Measurements from ENCODE around the gene XRCC5. TPM values are rescaled to one million over a fixed set of nuclear protein-coding genes. Genes with fewer than 3 reads are reported as not detected.
A peak's percentile ranks its signal among the peaks of the same experiment; 100 is the strongest.

Gene XRCC5
- total RNA-seq, 2 experiments from 2014 or later, result 510 to 515 TPM

GRCh38 chr2:216181953-216182461 is 72.9 kb downstream of the XRCC5 start:
- Mint-ChIP-seq H3K4me3 (no peak overlapping the region), H3K27ac (peak overlapping the region; percentile 1)

DNA sequence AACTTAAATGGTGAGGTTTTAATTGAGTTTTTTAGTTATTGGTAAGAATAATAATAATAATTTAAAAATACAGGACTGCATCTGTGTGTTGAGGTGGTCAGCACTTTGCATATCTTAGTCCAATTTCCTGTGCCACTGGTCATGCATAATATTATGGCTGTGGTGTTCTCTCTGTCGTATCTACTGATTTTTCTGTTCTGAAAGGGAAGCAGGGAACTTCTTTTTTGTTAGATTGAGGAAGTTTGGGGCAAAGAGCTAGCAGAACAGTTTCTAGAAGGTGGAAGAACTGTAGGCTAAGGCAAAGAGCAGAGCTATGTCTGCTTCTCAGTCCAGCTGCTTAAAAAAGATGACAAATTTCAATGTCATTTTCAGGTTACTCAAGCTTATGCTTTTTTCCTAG is 74.3 kb downstream of the XRCC5 start:
- Mint-ChIP-seq H3K27me3 (no peaks in the 10 kb centered on the region), H3K27ac (peak overlapping the region; percentile 39), H3K9me3 (no peaks in the 10 kb centered on the region), H3K4me1 (ENCODE audit: low read depth) (peaks cover 68% of the 10 kb centered on the region), H3K36me3 (peaks cover 40% of the 10 kb centered on the region), H3K4me3 (no peak overlapping the region)
- intact Hi-C loops (cut with micrococcal nuclease), result no loop called here
- POLR2A ChIA-PET, result interaction anchor here (0.7 kb wide), 1 partner anchor 102 kb away, joined by 4 read pairs; the partner anchor contains the start of genes PECR and TMEM169
- DNase-seq, result no peak
- CTCF ChIA-PET, result interaction anchor here (0.5 to 2.0 kb wide), 4 partner anchors 10 to 43 kb away, joined by 3 to 7 read pairs (median 4); no protein-coding TSS in a partner anchor

More at GRCh38 chr2:216181953-216182461, 72.9 kb downstream of the XRCC5 start:
- POLR2A ChIA-PET, result no interaction called here
- CTCF ChIA-PET, result interaction anchor here (2.0 kb wide), 1 partner anchor 9 kb away, joined by 7 read pairs; no protein-coding TSS in a partner anchor
- peaks cover 68% of the 10 kb centered on the region for H3K4me1 Mint-ChIP-seq (ENCODE audit: low read depth)
- no peaks in the 10 kb centered on the region for H3K27me3 Mint-ChIP-seq
- H3K9me3 Mint-ChIP-seq, result no peaks in the 10 kb centered on the region
- intact Hi-C loops (cut with micrococcal nuclease), result no loop called here
- DNase-seq, result no peak
- peaks cover 51% of the 10 kb centered on the region for H3K36me3 Mint-ChIP-seq

DNA sequence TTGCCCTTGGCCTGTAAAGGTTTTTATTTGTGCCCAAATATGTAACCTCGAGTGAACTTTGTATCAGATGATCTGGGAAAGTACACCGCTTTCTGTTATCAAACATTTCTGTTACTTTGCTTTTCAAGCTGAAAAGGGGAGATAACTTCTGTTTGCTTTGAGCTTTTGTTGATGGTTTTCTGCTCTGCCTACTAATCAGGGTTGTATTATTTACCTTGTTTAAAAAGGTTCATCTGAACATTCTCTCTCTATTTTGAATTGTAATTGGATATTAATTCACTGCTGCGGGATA is 79.4 kb downstream of the XRCC5 start:
- H3K4me1 Mint-ChIP-seq (ENCODE audit: low read depth), result peaks cover 64% of the 10 kb centered on the region
- intact Hi-C loops (cut with micrococcal nuclease), result no loop called here
- H3K9me3 Mint-ChIP-seq, result no peaks in the 10 kb centered on the region
- H3K36me3 Mint-ChIP-seq, result peaks cover 42% of the 10 kb centered on the region
- ChIA-PET POLR2A (interaction anchor here (0.8 kb wide), 1 partner anchor 68 kb away, joined by 3 read pairs; no protein-coding TSS in a partner anchor), CTCF (interaction anchor here (1.2 kb wide), 1 partner anchor 216 kb away, joined by 3 read pairs; no protein-coding TSS in a partner anchor)
- H3K4me3 Mint-ChIP-seq, result no peak overlapping the region
- H3K27ac Mint-ChIP-seq, result peak overlapping the region; percentile 34
- H3K27me3 Mint-ChIP-seq, result no peaks in the 10 kb centered on the region
- DNase-seq, result no peak

- DNase-seq, result no peak
- H3K36me3 Mint-ChIP-seq, result peaks cover 42% of the 10 kb centered on the region
- H3K9me3 Mint-ChIP-seq, result no peaks in the 10 kb centered on the region
- ChIA-PET CTCF (interaction anchor here (1.2 kb wide), 1 partner anchor 215 kb away, joined by 3 read pairs; no protein-coding TSS in a partner anchor), POLR2A (interaction anchor here (0.8 kb wide), 1 partner anchor 69 kb away, joined by 3 read pairs; no protein-coding TSS in a partner anchor)
- no peaks in the 10 kb centered on the region for H3K27me3 Mint-ChIP-seq
- peak overlapping the region; percentile 59 for H3K27ac Mint-ChIP-seq
- intact Hi-C loops (cut with micrococcal nuclease), result no loop called here
- H3K4me1 Mint-ChIP-seq (ENCODE audit: low read depth), result peaks cover 66% of the 10 kb centered on the region
- H3K4me3 Mint-ChIP-seq, result no peak overlapping the region
Measured at GRCh38 chr2:216188956-216189355, 79.8 kb downstream of the XRCC5 start.

DNA sequence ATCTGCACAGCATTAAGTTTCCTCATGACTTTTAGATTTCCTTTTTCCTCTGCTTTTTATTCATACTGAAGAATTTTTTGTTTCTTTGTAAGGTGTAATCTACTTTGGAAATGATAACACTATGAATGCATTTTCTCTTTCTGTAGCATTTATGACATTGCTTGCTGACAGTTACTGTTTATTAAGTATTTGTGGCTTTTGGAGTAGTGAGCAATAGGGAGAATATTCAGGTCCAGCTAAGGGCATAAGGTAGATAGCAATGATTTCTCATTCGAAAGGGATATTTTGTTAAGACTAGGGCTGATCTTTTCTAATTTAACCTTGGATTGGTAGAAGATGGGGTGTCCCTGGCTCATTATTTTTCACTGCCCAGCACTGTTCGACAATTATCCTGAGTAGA is 80.3 kb downstream of the XRCC5 start:
- Mint-ChIP-seq H3K4me3 (no peak overlapping the region), H3K27ac (peak overlapping the region; percentile 59), H3K9me3 (no peaks in the 10 kb centered on the region), H3K4me1 (ENCODE audit: low read depth) (peaks cover 70% of the 10 kb centered on the region), H3K27me3 (no peaks in the 10 kb centered on the region), H3K36me3 (peaks cover 46% of the 10 kb centered on the region)
- ChIA-PET CTCF (no interaction called here), POLR2A (no interaction called here)
- no peak for DNase-seq
- intact Hi-C loops (cut with micrococcal nuclease), result no loop called here

- ChIA-PET CTCF (no interaction called here), POLR2A (no interaction called here)
- H3K9me3 Mint-ChIP-seq, result no peaks in the 10 kb centered on the region
- H3K4me3 Mint-ChIP-seq, result no peak overlapping the region
- H3K36me3 Mint-ChIP-seq, result peaks cover 65% of the 10 kb centered on the region
- intact Hi-C loops (cut with micrococcal nuclease), result no loop called here
- H3K4me1 Mint-ChIP-seq (ENCODE audit: low read depth), result peaks cover 71% of the 10 kb centered on the region
- H3K27me3 Mint-ChIP-seq, result no peaks in the 10 kb centered on the region
- no peak for DNase-seq
- no peak overlapping the region for H3K27ac Mint-ChIP-seq
Measured at GRCh38 chr2:216192181-216192580, 83.0 kb downstream of the XRCC5 start.

- intact Hi-C loops (cut with micrococcal nuclease), result no loop called here
- no peak for DNase-seq
- peak overlapping the region; percentile 1 for H3K27ac Mint-ChIP-seq
- no peak overlapping the region for H3K4me3 Mint-ChIP-seq
- H3K4me1 Mint-ChIP-seq (ENCODE audit: low read depth), result peaks cover 70% of the 10 kb centered on the region
- H3K9me3 Mint-ChIP-seq, result no peaks in the 10 kb centered on the region
- POLR2A ChIA-PET, result no interaction called here
- H3K36me3 Mint-ChIP-seq, result peaks cover 71% of the 10 kb centered on the region
- CTCF ChIA-PET, result no interaction called here
- H3K27me3 Mint-ChIP-seq, result no peaks in the 10 kb centered on the region
Measured at GRCh38 chr2:216192931-216193330, 83.8 kb downstream of the XRCC5 start.

DNA sequence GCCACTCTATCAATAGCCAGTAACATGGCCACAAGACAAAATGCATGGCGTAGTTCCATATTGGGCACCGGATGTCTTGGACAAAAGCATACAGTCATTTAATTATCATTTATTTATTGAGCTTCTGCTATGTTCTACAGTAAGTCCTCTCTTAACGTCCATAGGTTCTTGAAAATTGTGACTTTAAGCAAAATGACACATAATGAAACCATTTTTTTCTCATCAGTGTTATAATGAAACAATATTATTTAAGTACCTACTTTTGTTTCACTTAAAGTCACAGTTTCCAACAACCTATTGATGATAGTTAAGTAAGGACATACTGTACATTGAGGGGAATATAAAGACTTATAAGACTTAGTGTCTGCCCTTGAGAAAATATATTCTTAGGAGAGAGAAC is 84.9 kb downstream of the XRCC5 start:
- Mint-ChIP-seq H3K9me3 (no peaks in the 10 kb centered on the region), H3K4me3 (no peak overlapping the region), H3K4me1 (ENCODE audit: low read depth) (peaks cover 67% of the 10 kb centered on the region), H3K27me3 (no peaks in the 10 kb centered on the region), H3K36me3 (peaks cover 80% of the 10 kb centered on the region), H3K27ac (peak overlapping the region; percentile 91)
- intact Hi-C loops (cut with micrococcal nuclease), result loop anchor here (2.0 kb wide), 2 partner anchors 29 to 45 kb away; no protein-coding TSS in a partner anchor
- ChIA-PET CTCF (interaction anchor here (0.7 kb wide), 1 partner anchor 10 kb away, joined by 3 read pairs; no protein-coding TSS in a partner anchor), POLR2A (no interaction called here)
- DNase-seq, result no peak

- Mint-ChIP-seq H3K27ac (peak overlapping the region; percentile 91), H3K9me3 (no peaks in the 10 kb centered on the region), H3K4me1 (ENCODE audit: low read depth) (peaks cover 65% of the 10 kb centered on the region), H3K36me3 (peaks cover 79% of the 10 kb centered on the region), H3K4me3 (no peak overlapping the region), H3K27me3 (no peaks in the 10 kb centered on the region)
- ChIA-PET POLR2A (interaction anchor here (1.0 to 1.8 kb wide), 4 partner anchors 12 to 221 kb away, joined by 3 to 8 read pairs (median 5); no protein-coding TSS in a partner anchor), CTCF (interaction anchor here (1.1 to 1.9 kb wide), 2 partner anchors 11 to 80 kb away, joined by 3 to 8 read pairs; no protein-coding TSS in a partner anchor)
- DNase-seq, result no peak
- intact Hi-C loops (cut with micrococcal nuclease), result loop anchor here (2.0 kb wide), 2 partner anchors 28 to 46 kb away; no protein-coding TSS in a partner anchor
Measured at GRCh38 chr2:216194561-216194960, 85.4 kb downstream of the XRCC5 start.

DNA sequence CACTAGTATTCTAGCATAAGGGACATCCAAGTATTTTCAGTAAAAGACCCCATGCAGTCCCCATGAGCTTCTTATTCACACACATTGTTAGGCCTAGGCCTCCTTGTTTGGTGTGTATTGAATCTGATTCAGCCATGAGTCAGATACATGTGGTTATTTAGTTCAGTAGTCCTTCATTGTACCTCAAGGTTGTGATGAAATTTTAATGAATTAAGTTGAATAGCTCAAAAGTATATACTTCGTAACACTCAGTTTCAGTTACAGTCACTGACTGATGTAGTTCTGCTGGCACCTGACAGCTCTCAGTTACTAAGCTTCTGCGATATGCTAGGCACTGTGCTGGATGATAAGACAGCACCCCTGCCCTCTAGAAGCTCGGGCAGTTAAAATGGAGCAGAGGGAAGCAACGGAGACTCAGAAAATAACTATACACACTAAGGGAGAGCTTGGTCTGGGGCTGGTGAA is 86.4 kb downstream of the XRCC5 start:
- peak; percentile 55 for DNase-seq
- Mint-ChIP-seq H3K27ac (peak overlapping the region; percentile 91), H3K27me3 (no peaks in the 10 kb centered on the region), H3K4me1 (ENCODE audit: low read depth) (peaks cover 66% of the 10 kb centered on the region), H3K9me3 (no peaks in the 10 kb centered on the region), H3K36me3 (peaks cover 79% of the 10 kb centered on the region), H3K4me3 (peak overlapping the region; percentile 31)
- intact Hi-C loops (cut with micrococcal nuclease), result loop anchor here (1.0 to 2.0 kb wide), 5 partner anchors 11 to 217 kb away; partner anchors contain the start of gene SMARCAL1
- CTCF ChIA-PET, result interaction anchor here (0.9 to 1.9 kb wide), 7 partner anchors 8 to 209 kb away, joined by 3 to 8 read pairs (median 3); no protein-coding TSS in a partner anchor
- POLR2A ChIA-PET, result interaction anchor here (0.6 to 1.8 kb wide), 8 partner anchors 11 to 303 kb away, joined by 3 to 8 read pairs (median 3); partner anchors contain the start of gene RPL37A

DNA sequence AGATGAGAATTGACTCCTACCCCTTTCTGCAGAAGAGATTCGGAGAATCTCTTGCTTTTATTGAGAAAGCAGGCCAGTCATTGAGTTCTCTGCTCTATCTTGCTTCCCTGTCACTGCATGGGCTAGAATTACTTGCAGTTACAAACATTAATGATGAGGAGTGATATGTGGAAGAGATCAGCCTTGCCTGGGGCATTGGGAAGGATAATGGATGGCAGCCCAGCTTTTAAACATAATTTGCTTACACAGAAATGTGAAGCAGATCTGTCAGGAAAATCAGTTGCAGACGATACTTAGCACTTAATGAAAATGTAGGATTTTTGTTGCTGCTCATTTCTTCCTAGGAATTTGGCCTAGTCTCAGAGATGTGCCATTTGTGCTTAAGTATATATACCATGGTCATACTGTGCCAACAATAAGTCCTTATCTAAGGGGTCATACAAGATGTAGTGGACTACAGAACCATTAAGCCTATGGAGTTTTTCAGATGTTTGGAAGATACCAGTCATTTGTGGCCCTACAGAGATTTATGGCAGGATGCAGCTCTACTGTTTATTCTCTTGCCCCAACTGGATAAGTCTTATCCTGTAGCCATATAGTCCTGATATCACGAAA is 92.7 kb downstream of the XRCC5 start:
- H3K27me3 Mint-ChIP-seq, result no peaks in the 10 kb centered on the region
- peaks cover 83% of the 10 kb centered on the region for H3K36me3 Mint-ChIP-seq
- H3K27ac Mint-ChIP-seq, result no peak overlapping the region
- no peaks in the 10 kb centered on the region for H3K9me3 Mint-ChIP-seq
- H3K4me3 Mint-ChIP-seq, result no peak overlapping the region
- peaks cover 72% of the 10 kb centered on the region for H3K4me1 Mint-ChIP-seq (ENCODE audit: low read depth)
- intact Hi-C loops (cut with micrococcal nuclease), result no loop called here
- ChIA-PET CTCF (no interaction called here), POLR2A (no interaction called here)
- no peak for DNase-seq

DNA sequence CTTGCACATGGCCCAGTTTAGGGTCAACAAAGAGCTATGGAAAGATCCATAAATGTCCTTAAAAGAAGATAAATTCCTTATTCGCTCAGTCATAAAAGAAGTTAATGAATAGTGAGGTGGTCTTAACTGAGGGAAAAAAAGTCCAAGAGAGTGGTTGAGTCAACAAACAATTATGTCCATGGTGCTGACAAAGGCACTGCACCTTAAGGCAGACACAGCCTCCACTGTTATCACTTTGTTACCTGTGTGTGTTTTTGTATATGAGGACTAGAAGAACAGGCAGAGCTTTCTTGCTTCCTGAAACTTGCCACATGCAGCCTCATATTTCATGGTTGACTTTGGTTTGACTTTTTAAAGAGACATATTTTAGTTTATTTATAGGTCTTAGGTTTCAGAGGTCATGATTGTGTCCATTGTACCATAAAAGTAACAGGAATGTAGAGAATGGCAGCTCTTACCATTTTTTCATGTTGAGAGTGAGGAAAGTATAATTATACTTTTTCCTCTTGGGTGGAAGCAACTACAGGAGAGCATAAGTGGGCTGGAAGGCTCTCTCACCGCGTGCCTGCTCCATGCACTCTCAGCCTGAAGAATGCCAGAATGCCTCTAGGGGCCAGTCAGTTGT is 93.6 kb downstream of the XRCC5 start:
- Mint-ChIP-seq H3K4me3 (no peak overlapping the region), H3K27ac (peak overlapping the region; percentile 79), H3K9me3 (no peaks in the 10 kb centered on the region), H3K36me3 (peaks cover 83% of the 10 kb centered on the region), H3K4me1 (ENCODE audit: low read depth) (peaks cover 74% of the 10 kb centered on the region), H3K27me3 (no peaks in the 10 kb centered on the region)
- CTCF ChIA-PET, result interaction anchor here (0.8 kb wide), 1 partner anchor 19 kb away, joined by 4 read pairs; no protein-coding TSS in a partner anchor
- POLR2A ChIA-PET, result no interaction called here
- no peak for DNase-seq
- intact Hi-C loops (cut with micrococcal nuclease), result no loop called here
